Upper lobe of left lung (tissue), 6 donors: ENCODE data around the gene TDRD12. TPM values are rescaled to one million over a fixed set of nuclear protein-coding genes. Genes with fewer than 3 reads are reported as not detected.

ENCODE experiments used
- ATAC-seq, 2 donors: fragments of 200-7000 bp; cut with Tn5 transposase; one replicate each; pipeline ENCODE4 v1.9.1; 2022; ENCODE audit warnings: mild to moderate bottlenecking in 2 of 2, moderate library complexity in 2 of 2; ENCODE audit not compliant: low FRiP score in 2 of 2
- DNase-seq, 2 donors: peaks; one replicate each; pipeline ENCODE4 v3.0.0-alpha.2; 2019 to 2020
- H3K27ac ChIP-seq, 4 donors: fragments of 200-600 bp; sonication (generic); one replicate each; pipeline ENCODE4 v1.5.1; 2016 to 2019
- H3K27me3 ChIP-seq, 4 donors: fragments of 200-600 bp; sonication (generic); one replicate each; pipeline ENCODE4 v1.5.1; 2017 to 2019
- H3K36me3 ChIP-seq, 4 donors: fragments of 200-600 bp; sonication (generic); one replicate each; pipeline ENCODE4 v1.5.1; 2016 to 2019
- H3K4me1 ChIP-seq, 4 donors: fragments of 200-600 bp; sonication (generic); one replicate each; pipeline ENCODE4 v1.5.1; 2018 to 2019
- H3K4me3 ChIP-seq, 4 donors: fragments of 200-600 bp; sonication (generic); one replicate each; pipeline ENCODE4 v1.5.1; 2017 to 2019; ENCODE audit warnings: mild to moderate bottlenecking in 2 of 4, moderate library complexity in 1 of 4
- H3K9me3 ChIP-seq, 4 donors: fragments of 200-600 bp; sonication (generic); one replicate each; pipeline ENCODE4 v1.5.1; 2018 to 2019
- EP300 ChIP-seq, 4 donors: sonication (generic); formaldehyde crosslinking; IDR thresholded peaks; one replicate each; pipeline ENCODE4 v1.5.1; 2017; ENCODE audit warnings: antibody characterized with exemption in 4 of 4, control low read depth in 2 of 4
- POLR2A ChIP-seq, 4 donors: fragments of 450-650 bp; IDR thresholded peaks; one replicate each; pipeline ENCODE4 v1.5.1; 2016 to 2017; ENCODE audit warnings: antibody characterized with exemption in 4 of 4, mild to moderate bottlenecking in 2 of 4
- POLR2AphosphoS5 ChIP-seq, 2 donors: sonication (generic); formaldehyde crosslinking; IDR thresholded peaks; one replicate each; pipeline ENCODE4 v1.5.1; 2017; ENCODE audit warnings: antibody characterized with exemption in 2 of 2
- WGBS, 2 donors: methylation state at CpG; one replicate each; pipeline ENCODE4 v1.1.5; 2017 to 2018; 5-methylcytosine and 5-hydroxymethylcytosine counted together
- total RNA-seq, 6 donors: library from RNA; depleted of rRNA in 4 of 6; stranded (reverse); fragments of >200 nt in 4 of 6; gene quantifications; one replicate each; pipeline versions ENCODE4 v1.1.0 to v1.2.1, GENCODE V29; 2016 to 2021
- TF ChIP-seq, protein P1 (sequence below), 6 experiments: fragments of 450-650 bp in 4 of 6; fragments of 200-600 bp in 2 of 6; sonication (generic) in 2 of 6; IDR thresholded peaks; one replicate each; pipeline ENCODE4 v1.5.1; 2016 to 2019; ENCODE audit warnings: antibody characterized with exemption in 6 of 6
- donor health status: DM: no; HTN: no; CAD: no; lungs with moderate emphysema.
- donor health status: DM: no; HTN: yes; CAD: no; lungs with severe emphysema.

The TDRD12 gene
- total RNA-seq, 6 donors from 2014 or later = 0.15 to 4.0 (median 0.38) TPM; not detected in 2

DNA sequence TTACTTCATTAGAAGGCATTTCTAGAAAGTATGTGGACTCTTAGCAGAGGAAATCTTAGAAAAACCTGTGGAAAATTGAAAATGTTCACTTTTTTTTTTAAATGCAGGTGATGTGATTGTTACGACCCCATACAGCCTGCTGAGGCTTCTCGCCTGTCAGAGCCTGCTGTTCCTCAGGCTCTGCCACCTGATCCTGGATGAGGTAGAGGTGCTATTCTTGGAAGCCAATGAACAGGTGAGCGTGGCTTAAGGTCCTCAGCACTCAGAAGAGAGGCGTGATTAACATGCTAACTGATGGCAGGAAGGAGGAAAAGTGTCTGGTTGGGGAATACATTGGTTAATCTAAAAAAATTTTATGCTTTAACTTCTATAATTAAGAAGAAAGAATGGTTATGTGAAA is 78.6 kb downstream of the TDRD12 start:
- TF ChIP-seq POLR2A (IDR thresholded peaks at IDR 0.05) (no peak), POLR2AphosphoS5 (IDR thresholded peaks at IDR 0.05) (no peak), EP300 (IDR thresholded peaks at IDR 0.05) (no peak)
- TF ChIP-seq, protein P1, sequence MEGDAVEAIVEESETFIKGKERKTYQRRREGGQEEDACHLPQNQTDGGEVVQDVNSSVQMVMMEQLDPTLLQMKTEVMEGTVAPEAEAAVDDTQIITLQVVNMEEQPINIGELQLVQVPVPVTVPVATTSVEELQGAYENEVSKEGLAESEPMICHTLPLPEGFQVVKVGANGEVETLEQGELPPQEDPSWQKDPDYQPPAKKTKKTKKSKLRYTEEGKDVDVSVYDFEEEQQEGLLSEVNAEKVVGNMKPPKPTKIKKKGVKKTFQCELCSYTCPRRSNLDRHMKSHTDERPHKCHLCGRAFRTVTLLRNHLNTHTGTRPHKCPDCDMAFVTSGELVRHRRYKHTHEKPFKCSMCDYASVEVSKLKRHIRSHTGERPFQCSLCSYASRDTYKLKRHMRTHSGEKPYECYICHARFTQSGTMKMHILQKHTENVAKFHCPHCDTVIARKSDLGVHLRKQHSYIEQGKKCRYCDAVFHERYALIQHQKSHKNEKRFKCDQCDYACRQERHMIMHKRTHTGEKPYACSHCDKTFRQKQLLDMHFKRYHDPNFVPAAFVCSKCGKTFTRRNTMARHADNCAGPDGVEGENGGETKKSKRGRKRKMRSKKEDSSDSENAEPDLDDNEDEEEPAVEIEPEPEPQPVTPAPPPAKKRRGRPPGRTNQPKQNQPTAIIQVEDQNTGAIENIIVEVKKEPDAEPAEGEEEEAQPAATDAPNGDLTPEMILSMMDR (IDR thresholded peaks at IDR 0.05) = no peak
- Histone ChIP-seq H3K27ac (no peak overlapping the region), H3K4me1 (no peaks in the 10 kb centered on the region), H3K36me3 (no peaks in the 10 kb centered on the region), H3K9me3 (no peaks in the 10 kb centered on the region), H3K4me3 (no peak overlapping the region), H3K27me3 (no peaks in the 10 kb centered on the region)
- DNase-seq (no peak), ATAC-seq (no peak)
- 69 to 70% methylated on average over 4 of the region's 4 CpGs for WGBS, 2 donors

DNA sequence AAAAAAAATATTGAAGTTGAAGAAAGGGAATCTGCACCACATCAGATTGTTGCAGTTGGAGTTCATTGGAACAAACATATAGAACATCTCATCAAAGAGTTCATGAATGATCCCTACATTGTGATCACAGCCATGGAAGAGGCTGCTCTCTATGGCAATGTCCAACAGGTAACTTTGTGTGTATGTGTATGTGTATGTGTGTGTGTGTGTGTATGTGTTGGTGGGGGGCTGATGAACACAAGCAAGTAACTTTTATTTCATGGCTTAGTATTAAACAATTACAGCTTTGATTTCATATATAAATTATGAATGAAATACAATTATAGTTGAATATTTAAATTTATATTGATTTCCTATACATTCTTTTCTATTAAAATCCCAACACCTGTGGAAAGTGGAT is 80.6 kb downstream of the TDRD12 start:
- H3K4me1 ChIP-seq = no peaks in the 10 kb centered on the region
- no peak overlapping the region for H3K4me3 ChIP-seq
- no peak for ATAC-seq
- H3K9me3 ChIP-seq = no peaks in the 10 kb centered on the region
- H3K27me3 ChIP-seq = no peaks in the 10 kb centered on the region
- no peak for DNase-seq
- no peak overlapping the region for H3K27ac ChIP-seq
- TF ChIP-seq, protein P1 (IDR thresholded peaks at IDR 0.05) = no peak
- TF ChIP-seq EP300 (IDR thresholded peaks at IDR 0.05) (no peak), POLR2AphosphoS5 (IDR thresholded peaks at IDR 0.05) (no peak), POLR2A (IDR thresholded peaks at IDR 0.05) (no peak)
- no peaks in the 10 kb centered on the region for H3K36me3 ChIP-seq

DNA sequence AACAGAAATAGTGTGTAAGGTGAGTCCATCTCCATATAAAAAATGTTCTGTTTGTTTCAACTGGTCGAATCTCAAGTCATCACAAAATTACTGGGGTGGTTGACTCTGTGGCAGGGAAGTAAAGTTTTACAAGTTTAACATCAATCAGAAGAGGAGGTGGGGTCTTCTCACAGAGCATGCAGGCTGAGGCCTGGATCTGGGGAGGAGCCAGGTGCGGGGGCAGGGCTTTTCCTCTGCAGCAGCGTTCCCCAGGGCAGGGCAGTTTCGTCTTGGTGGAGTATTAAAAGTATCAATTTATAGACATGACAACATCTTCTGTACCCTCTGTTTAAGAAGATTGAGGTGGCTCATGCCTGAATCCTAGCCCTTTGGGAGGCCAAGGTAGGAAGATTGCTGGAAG is 81.2 kb downstream of the TDRD12 start:
- no peaks in the 10 kb centered on the region for H3K4me1 ChIP-seq
- H3K9me3 ChIP-seq = no peaks in the 10 kb centered on the region
- no peak for DNase-seq
- no peak overlapping the region for H3K27ac ChIP-seq
- no peaks in the 10 kb centered on the region for H3K36me3 ChIP-seq
- no peak for ATAC-seq
- H3K27me3 ChIP-seq = no peaks in the 10 kb centered on the region
- WGBS, 2 donors = 47 to 59% methylated on average over 4 of the region's 4 CpGs
- H3K4me3 ChIP-seq = no peak overlapping the region
- TF ChIP-seq POLR2A (IDR thresholded peaks at IDR 0.05) = no peak
- no peak for TF ChIP-seq POLR2AphosphoS5 (IDR thresholded peaks at IDR 0.05)
- no peak for TF ChIP-seq EP300 (IDR thresholded peaks at IDR 0.05)
- TF ChIP-seq, protein P1 (IDR thresholded peaks at IDR 0.05) = no peak

DNA sequence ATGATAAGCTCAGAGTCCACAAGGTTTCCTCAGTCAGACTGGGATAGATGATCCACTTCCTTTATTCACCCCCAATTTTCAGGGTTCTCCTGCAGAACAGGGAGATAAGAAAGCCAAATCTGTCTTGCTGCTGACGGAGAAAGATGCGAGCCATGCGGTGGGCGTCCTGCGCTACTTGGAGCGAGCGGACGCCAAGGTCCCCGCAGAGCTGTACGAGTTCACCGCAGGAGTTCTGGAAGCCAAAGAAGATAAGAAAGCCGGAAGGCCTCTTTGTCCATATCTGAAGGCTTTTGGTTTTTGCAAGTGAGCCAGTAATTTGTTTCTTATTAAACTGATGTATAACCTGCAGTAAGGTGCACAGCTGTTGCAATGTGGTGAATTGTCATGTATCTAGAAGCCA is 83.3 kb downstream of the TDRD12 start:
- no peaks in the 10 kb centered on the region for H3K27me3 ChIP-seq
- TF ChIP-seq POLR2A (IDR thresholded peaks at IDR 0.05) (no peak), POLR2AphosphoS5 (IDR thresholded peaks at IDR 0.05) (no peak), EP300 (IDR thresholded peaks at IDR 0.05) (no peak)
- TF ChIP-seq, protein P1 (IDR thresholded peaks at IDR 0.05) = no peak
- H3K4me3 ChIP-seq = no peak overlapping the region
- 82 to 91% methylated on average over 12 of the region's 12 CpGs for WGBS, 2 donors
- H3K4me1 ChIP-seq = no peaks in the 10 kb centered on the region
- DNase-seq (no peak), ATAC-seq (no peak)
- no peaks in the 10 kb centered on the region for H3K36me3 ChIP-seq
- H3K27ac ChIP-seq = no peak overlapping the region
- H3K9me3 ChIP-seq = no peaks in the 10 kb centered on the region

DNA sequence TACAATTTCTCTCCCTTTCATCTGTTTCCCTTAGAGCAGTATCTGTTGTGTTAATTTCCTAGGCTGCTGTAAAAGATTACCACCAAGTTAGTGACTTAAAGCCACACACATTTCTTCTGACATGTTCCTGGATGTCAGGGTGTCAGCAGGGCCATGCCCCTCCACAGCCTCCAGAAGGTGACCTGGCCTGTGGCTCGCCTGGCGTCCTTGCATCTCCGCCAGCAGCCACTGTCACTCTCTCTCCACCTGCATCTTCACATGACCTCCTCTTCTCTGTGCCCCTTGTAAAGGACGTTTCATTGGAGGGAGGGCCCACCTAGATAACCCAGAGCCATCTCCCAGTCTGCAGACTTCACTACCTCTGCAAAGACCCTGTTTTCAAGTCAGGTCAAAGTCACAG is 88.7 kb downstream of the TDRD12 start:
- H3K27ac ChIP-seq = no peak overlapping the region
- DNase-seq = no peak
- no peak overlapping the region for H3K4me3 ChIP-seq
- TF ChIP-seq POLR2A (IDR thresholded peaks at IDR 0.05) = no peak
- TF ChIP-seq POLR2AphosphoS5 (IDR thresholded peaks at IDR 0.05) = no peak
- no peaks in the 10 kb centered on the region for H3K36me3 ChIP-seq
- no peaks in the 10 kb centered on the region for H3K9me3 ChIP-seq
- no peak for ATAC-seq
- H3K4me1 ChIP-seq = peaks cover 0 to 2% (median 0%) of the 10 kb centered on the region in 4 donors
- H3K27me3 ChIP-seq = no peaks in the 10 kb centered on the region
- WGBS, 2 donors = 73 to 80% methylated on average over 4 of the region's 4 CpGs
